ENCODE results near the gene ACBD6. TPM values are rescaled to one million over a fixed set of nuclear protein-coding genes. Genes with fewer than 3 reads are reported as not detected.

ACBD6 gene
- total RNA-seq, 1 experiment from 2014 or later = 63.7 TPM

GRCh38 chr1:180542838-180543145 is 40.4 kb upstream of the ACBD6 start:
- H3K36me3 ChIP-seq (ENCODE audit: insufficient read depth, low read length, poor library complexity, severe bottlenecking) = no peaks in the 10 kb centered on the region
- no peaks in the 10 kb centered on the region for H3K27me3 ChIP-seq (replicated peaks; ENCODE audit: insufficient read depth, low read depth, low read length, poor library complexity)
- no peaks in the 10 kb centered on the region for H3K4me1 ChIP-seq (ENCODE audit: insufficient read depth, low read length, poor library complexity, severe bottlenecking)
- TF ChIP-seq CTCF (conservative IDR thresholded peaks at IDR 0.05; ENCODE audit: low read depth, low read length) (no peak), EZH2 (IDR thresholded peaks at IDR 0.05; ENCODE audit: borderline replicate concordance, low read depth, low read length, poor library complexity, severe bottlenecking) (no peak)
- ChIA-PET POLR2A (ENCODE audit: low non-redundant PET) (no interaction called here), CTCF (no interaction called here)
- intact Hi-C loops (cut with micrococcal nuclease; ENCODE audit: unreplicated experiment) = no loop called here
- no TSS peak for BruUV-seq (replicated peaks)
- no peaks in the 10 kb centered on the region for H3K9me3 ChIP-seq (ENCODE audit: low read depth, low read length, poor library complexity, severe bottlenecking)
- DNase-seq (ENCODE audit: low spot score) = no peak
- no peak overlapping the region for H3K27ac ChIP-seq (ENCODE audit: low read depth, low read length, poor library complexity, severe bottlenecking)
- H3K4me3 ChIP-seq (ENCODE audit: low read depth, low read length, poor library complexity, severe bottlenecking) = no peak overlapping the region

DNA sequence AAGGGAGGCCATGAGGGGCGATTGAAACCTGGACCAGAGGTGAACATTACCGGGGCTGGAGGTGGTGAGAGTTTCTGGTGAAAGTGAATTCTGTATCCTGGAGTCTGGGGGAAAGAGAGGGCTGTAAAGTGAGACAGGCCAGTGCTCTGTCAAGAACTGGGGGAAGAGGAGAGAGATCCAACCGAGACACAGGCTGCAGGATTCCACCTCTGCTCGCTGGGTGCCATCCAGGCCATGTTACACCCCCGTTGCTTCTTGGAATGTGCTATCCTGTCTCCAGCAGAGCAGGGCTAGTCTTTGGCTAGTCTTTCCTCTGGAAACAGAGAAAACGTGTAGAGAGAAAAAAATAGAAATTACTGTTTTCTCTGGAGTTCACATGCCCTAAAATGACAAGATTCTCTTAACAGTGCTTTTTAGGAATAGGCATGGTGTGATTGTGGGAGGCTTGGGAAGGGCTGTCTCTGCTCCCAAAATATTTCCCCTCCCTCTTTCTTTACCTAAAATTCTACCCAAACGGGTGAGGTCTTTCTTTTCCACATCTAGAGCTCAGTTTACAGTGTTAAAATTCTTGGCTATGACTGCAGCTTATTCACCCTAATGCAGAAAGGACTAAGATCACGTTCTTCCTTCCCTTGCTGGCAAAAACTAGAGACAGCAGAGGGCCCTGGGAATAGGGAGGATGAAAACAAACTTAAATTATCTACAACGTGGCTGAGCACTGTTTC is 39.9 kb upstream of the ACBD6 start:
- ChIA-PET CTCF (no interaction called here), POLR2A (ENCODE audit: low non-redundant PET) (no interaction called here)
- intact Hi-C loops (cut with micrococcal nuclease; ENCODE audit: unreplicated experiment) = no loop called here
- TF ChIP-seq CTCF (conservative IDR thresholded peaks at IDR 0.05; ENCODE audit: low read depth, low read length) = no peak
- no peak for TF ChIP-seq EZH2 (IDR thresholded peaks at IDR 0.05; ENCODE audit: borderline replicate concordance, low read depth, low read length, poor library complexity, severe bottlenecking)
- H3K4me3 ChIP-seq (ENCODE audit: low read depth, low read length, poor library complexity, severe bottlenecking) = no peak overlapping the region
- H3K9me3 ChIP-seq (ENCODE audit: low read depth, low read length, poor library complexity, severe bottlenecking) = no peaks in the 10 kb centered on the region
- no peak overlapping the region for H3K27ac ChIP-seq (ENCODE audit: low read depth, low read length, poor library complexity, severe bottlenecking)
- H3K36me3 ChIP-seq (ENCODE audit: insufficient read depth, low read length, poor library complexity, severe bottlenecking) = no peaks in the 10 kb centered on the region
- BruUV-seq (replicated peaks) = no TSS peak
- no peak for DNase-seq (ENCODE audit: low spot score)
- H3K27me3 ChIP-seq (replicated peaks; ENCODE audit: insufficient read depth, low read depth, low read length, poor library complexity) = no peaks in the 10 kb centered on the region
- no peaks in the 10 kb centered on the region for H3K4me1 ChIP-seq (ENCODE audit: insufficient read depth, low read length, poor library complexity, severe bottlenecking)

DNA sequence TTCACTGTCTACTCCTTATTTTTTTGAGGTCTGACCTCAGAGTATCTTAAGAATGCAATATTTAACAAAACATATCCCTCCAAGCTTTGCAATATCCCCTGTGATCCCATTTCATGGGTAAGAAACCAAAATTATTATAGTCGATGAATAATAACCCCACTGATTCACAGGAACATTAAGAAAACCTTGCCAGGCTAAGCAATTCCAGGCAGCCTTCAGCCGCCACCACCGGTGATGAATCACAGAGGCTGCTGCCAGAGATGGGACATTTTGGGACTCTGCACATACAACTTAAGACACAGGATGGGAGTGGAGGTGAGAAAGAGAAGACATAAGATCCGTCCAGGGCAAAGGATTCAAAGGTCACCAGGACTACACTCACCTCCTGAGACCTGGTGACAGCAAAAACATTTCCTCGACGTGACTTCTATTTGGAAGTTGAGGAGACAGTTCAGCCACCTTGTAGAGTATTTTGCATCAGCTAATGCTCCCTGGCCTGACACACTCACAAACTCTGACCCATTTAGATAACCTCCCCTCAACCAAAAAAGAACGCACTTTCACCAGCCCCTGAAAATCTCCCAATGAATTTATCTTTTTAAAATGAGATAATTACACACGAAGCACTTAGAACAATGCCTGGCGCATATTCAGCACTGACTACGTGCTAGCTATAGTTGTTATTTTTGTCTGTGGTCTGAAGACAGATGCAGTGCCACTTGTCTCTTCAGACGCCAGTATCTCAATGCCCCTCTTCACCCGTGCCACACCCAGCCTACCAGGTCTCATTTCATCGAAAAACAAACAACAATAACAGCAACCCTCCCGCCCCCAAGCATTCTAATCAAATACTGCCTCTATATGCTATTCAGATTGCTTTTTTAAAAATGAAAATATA is 38.6 kb upstream of the ACBD6 start:
- Histone ChIP-seq H3K9me3 (ENCODE audit: low read depth, low read length, poor library complexity, severe bottlenecking) (no peaks in the 10 kb centered on the region), H3K4me1 (ENCODE audit: insufficient read depth, low read length, poor library complexity, severe bottlenecking) (no peaks in the 10 kb centered on the region), H3K27ac (ENCODE audit: low read depth, low read length, poor library complexity, severe bottlenecking) (no peak overlapping the region), H3K4me3 (ENCODE audit: low read depth, low read length, poor library complexity, severe bottlenecking) (no peak overlapping the region), H3K27me3 (replicated peaks; ENCODE audit: insufficient read depth, low read depth, low read length, poor library complexity) (no peaks in the 10 kb centered on the region), H3K36me3 (ENCODE audit: insufficient read depth, low read length, poor library complexity, severe bottlenecking) (no peaks in the 10 kb centered on the region)
- ChIA-PET POLR2A (ENCODE audit: low non-redundant PET) (no interaction called here), CTCF (no interaction called here)
- TF ChIP-seq EZH2 (IDR thresholded peaks at IDR 0.05; ENCODE audit: borderline replicate concordance, low read depth, low read length, poor library complexity, severe bottlenecking) (no peak), CTCF (conservative IDR thresholded peaks at IDR 0.05; ENCODE audit: low read depth, low read length) (no peak)
- BruUV-seq (replicated peaks) = no TSS peak
- no peak for DNase-seq (ENCODE audit: low spot score)
- intact Hi-C loops (cut with micrococcal nuclease; ENCODE audit: unreplicated experiment) = no loop called here
